Hematopoietic multipotent progenitor cell treated with erythropoietin and hydrocortisone succinate and interleukin-3 and kit ligand, for 15 days (in vitro differentiated cells): ENCODE data around the gene PRAF2.

Experiments
- DNase-seq: peaks from one replicate; pipeline ENCODE4 v3.0.0-alpha.2; 2015; ENCODE audit warnings: low spot score

The PRAF2 gene, protein sequence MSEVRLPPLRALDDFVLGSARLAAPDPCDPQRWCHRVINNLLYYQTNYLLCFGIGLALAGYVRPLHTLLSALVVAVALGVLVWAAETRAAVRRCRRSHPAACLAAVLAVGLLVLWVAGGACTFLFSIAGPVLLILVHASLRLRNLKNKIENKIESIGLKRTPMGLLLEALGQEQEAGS

DNA sequence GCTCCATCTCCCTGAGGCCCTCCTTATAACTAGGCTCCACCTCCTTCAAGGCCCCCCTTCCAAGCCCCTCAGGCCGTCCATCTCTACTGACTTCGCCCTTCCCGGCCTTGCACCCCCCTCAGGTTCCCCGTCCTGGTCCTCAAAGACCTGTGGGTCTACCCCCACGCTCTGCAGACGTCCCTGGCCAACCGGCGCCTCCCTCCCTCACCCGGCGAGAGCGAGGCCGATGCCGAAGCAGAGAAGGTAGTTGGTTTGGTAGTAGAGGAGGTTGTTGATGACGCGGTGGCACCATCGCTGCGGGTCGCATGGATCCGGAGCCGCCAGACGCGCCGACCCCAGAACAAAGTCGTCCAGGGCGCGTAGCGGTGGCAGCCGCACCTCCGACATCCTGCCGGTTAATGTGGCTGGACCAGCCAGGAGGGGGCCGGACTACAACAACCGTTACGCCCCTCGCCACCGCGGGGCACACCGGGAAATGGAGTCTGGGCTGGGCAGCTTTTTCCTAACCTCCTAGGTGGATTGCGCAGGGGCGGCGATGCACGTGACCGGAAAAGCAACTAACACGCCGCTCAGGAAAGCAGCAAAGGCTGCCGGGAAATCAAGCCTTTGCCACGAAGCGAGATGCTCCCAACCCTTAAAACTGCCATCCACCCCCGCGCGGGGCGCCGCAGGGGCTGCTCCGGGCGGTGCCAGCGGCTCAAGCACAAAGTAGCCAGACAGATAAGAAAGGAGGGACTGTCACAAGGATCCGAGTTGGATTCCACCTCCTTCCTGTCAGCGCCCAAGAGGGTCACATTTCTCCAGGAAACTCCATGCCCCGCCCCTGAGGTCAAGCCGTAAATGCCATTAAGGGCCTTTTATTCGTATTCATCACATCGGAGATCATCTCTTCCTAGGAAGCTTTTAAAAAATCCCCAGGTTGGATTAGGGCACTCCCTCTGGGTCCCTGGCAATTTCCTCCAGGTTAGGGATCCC lies at the start of gene PRAF2:
TSS of gene PRAF2 (minus strand) at position 402 of the 975 bp plus-strand sequence. CDS start at position 387, 15 bp downstream.
- DNase-seq = peak; percentile 87

DNA sequence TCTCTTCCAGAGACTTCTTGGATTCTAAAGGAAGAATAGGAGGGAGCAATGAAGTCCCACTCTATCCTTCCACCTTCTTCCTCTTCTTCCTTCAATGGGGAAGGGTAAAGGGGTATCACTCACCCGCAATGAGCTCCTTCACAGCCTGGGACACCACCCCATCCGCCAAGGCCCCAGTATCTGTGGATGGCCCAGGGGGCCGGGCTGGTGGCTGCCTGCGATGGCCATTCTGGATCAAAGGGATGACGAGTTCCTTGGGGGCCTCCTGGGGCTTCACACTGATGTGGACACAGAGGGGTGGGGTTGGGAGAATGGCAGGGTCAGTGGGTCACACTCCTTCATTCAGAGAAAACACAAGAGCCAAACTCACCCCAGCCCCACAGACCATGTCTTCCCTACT lies 48.7 kb upstream of the PRAF2 start:
- DNase-seq = no peak

DNA sequence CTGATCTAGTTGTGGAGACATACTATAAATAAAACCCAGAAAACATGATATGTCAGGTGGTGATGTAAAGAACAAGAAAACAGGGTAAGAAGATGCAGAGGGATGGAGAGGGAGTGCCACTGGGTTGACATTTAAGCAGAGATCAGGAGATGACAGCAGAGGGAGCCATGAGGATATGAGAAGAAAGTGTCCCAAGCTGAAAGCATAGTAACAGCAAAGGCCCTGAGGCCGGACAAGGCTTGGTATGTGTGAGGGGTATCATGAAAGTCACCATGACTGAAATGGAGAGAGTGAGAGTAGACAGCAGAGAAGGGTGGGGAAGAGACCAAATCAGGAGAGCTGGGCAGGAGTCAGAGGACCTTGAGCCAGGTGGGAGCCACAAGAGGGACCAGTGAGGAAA lies 46.3 kb upstream of the PRAF2 start:
- DNase-seq = peak; percentile 32

DNA sequence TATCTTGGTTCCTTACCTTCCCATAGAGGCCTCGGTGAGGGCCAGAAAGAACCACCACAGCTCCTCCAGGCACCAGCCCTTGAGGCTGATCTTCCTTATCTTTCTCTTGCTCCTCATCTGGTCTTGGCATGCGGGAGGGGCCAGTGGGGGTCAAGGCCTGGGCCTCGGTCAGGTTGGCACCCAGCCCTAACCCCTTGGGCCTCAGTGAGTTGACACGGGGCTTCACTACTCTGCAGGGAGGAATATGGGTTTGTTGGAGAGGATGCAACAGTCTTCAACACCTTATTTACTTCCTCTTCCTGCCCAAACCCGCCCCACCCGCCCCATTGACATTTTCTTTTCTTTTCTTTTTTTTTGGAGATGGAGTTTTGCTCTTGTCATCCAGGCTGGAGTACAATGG lies 43.8 kb upstream of the PRAF2 start:
- peak; percentile 12 for DNase-seq

DNA sequence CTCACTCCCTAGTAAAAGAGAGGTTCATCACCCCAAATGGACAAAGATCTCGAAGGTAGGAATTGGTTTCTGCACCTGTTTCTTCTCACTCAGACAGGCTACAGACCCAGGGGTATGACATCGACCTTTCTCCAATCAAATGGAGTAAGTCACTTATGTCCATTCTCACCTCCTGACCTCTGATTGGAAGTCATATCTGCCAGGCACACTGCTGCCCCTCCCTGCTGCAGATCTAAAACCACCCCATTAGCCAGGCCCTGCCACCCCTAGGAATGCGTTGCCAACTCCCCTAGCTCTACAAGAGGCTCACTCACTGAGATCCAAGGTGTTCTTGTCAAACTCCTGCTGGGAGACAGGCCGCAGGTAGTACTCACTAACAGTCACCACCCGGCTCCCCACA lies 42.9 kb upstream of the PRAF2 start:
- DNase-seq = peak; percentile 55

DNA sequence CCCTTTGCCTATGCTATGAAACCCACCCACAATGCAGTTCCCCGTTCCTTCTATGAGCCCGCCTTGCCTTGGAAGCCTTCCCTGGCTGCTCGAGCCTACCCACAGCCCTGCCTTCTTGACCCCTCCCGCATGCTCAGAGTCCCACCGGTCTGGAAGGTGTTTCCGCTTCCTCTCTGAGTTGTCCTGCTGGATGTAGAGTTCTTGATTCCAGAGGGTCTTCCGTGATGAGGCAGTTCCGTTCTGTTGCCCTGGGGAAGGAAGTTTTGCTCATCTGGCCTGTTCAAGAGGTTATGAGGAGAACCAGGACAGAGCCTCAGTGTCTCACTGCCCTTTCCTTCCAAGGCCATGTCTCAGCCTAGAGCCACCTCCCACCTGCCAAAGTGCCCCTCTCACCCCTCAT lies 42.3 kb upstream of the PRAF2 start:
- no peak for DNase-seq

DNA sequence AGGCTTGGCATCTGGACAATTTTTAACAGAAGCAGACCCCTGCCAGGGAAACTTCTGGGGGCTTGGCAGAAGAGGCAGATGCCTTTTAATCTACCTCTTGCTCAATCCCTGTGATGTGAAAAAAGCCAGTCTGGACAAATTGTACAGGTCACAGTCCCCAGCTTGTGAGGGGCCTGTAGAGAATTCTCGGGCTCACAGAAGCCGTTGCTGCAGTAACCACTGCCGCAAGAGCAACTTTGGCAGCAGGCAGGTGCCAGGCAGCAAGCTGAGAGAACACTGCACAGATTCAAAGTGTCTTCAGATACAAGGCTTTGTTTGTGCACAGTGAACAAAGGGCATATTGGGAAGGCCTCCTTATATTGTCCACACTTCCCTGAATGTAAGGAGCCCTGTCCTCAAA lies 38.0 kb upstream of the PRAF2 start:
- no peak for DNase-seq

DNA sequence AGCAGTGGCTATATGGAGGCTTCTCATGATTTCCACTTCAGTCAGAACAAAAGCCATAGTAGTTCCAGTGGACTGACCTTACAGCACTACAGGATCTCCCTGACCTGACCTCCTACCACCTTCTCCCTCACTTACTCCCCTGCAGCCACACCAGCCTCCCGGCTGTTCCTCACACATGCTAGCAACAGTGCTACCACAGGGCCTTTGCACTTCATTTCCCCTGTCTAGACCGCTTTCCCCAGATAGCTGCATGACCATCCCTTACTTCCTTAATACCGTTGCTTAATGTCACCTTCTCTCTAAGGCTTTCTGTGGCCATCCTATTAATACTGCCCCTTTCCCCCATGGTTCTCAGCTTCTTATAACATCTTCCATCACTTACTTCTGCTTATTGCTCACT lies 36.6 kb upstream of the PRAF2 start:
- no peak for DNase-seq

DNA sequence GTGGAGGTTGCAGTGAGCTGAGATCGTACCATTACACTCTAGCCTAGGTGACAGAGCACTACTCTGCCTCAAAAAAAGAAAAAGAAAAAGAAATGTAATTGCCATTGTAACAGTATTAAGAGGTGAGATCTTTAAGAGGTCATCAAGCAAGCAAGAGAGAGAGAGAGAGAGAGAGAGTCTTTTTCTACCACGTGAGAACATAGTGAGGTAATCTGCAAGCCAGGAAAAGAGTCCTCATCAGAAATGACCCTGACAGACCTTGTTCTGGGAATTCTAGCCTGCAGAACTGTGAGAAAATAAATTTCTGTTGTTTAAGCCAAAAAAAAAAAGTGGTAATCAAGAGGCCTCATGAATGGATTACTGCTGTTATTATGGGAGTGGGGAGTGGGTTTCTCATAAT lies 34.8 kb upstream of the PRAF2 start:
- no peak for DNase-seq

DNA sequence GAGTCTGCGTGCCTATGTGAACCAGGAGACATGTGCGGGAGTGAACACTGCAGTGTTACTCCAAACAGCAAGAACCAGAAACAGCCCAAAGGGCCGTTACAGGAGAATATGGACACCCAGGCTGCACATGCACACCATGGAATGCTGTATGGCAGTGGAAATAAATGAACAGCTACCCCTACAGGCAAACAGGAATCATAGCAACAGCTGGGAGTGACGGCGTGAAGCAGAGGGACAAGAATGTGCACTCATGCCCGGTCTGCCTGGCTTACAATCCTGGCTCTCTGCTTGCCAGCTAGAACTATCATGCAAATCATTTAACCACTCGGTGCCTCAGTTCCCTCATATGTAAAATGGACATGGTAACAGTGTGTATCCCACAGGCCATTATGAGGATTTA lies 33.1 kb upstream of the PRAF2 start:
- peak; percentile 35 for DNase-seq

DNA sequence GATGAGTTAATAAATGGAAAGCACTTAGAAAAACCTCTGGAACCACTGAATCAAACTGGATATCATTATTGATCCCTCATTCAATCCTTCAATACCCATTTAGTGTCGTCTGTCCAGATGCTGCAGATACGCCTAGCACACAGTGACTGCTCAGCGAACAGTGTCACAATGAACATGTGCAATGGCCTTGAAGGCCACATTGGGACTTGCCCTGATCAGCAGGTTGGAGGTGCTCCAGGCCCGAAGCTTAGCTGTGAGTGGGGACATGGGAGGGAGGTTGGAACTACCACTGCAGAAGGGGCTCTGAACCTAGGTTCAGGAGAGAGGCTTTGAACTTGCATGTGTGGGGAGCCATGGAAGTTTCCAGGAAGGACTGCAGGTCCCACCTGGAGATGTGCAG lies 32.5 kb upstream of the PRAF2 start:
- no peak for DNase-seq

DNA sequence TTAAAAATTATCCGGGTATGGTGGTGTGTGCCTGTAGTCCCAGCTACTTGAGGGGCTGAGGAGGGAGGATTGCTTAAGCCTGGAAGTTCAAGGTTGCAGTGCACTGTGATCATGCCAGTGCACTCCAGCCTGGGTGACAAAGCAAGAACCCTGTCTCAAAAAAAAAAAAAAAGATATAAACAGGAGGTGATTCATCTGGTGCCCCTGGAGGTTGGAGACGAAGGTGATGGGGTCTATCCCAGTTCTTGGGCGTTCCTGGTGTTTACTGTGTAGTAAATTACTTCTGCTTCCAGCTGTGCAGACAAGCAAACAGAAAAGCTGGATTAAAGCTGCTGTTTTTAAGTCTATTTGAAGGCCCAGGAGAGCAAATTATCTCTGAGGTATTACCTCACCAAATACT lies 29.8 kb upstream of the PRAF2 start:
- DNase-seq = no peak

DNA sequence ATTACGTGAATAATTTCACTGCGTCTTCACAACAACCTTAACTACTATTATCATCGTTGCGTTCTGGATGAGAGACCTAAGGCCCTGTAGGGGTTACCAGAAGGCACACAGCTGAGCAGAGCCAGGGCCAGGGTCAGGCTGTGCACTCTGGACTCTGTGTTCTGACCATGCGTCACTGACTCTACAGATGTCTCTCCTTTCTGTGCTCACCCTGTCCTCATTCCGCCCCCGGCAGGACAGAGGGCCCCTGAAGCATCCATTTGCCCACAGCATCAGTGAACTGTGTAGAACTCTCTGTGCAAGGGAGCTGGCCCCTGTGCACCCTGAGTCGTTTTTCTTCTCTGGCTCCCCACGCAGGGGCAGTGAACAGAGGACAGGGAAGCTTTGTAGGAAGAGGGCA lies 28.4 kb upstream of the PRAF2 start:
- DNase-seq = no peak

DNA sequence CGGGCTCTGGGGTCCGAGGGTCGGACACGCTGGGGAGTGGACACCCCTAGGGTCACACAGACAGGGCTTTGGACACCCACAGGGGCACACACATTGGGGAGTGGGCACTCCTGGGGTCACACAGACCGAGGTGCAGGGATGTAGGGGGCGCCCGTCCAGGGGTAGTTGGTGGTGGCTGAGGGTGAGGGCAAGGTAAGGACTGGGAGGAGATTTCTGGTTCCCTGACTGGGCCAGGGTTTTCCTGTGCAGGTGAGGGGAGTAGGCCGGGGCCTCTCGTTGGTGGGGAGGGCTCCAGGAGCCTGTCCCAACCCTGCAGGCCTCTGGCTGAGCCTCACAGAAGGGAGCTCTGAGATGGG lies 27.8 kb upstream of the PRAF2 start:
- no peak for DNase-seq

DNA sequence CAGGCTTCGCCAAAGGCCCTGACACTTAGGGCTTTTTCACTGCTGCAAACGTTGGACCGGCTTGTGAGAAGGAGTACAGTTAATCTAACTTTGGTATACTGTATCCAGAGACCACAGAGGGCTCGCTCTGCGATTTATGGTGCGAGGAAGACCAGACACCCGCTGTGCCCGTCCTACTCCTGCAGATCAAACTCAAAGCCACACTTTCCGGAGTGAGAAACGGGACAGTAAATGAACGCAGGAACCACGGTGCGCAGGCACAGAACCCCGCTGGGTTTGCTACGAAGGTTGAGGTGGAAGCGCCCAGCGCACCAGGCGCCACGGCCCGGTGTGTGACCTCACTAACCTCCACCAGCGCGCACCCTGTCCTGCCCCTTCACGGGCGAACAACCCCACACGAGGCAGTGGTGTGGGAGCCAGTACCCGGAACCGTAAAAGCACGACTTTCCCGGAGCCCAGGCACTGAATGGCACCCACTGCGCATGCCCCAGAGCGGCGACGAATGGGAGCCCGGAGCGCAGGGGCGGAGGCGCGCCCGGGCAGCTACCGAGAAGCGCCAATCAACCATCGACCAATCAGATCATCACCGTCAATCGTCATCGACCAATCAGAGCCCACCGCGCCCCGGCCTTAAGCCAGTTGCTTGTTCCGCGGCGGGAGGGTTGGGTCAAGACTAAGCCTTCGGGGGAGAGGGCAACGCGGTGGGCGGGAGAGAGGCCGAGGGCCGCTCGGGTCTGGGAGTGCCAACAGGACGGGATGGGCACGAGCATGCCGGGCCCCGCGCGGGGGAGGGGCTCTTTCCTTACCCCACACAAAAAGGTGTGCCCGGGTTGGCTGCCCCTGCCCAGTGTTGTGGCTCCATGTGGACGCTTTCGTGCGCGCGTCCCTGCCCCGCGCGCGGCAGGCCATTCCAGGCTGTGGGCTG lies 27.2 kb upstream of the PRAF2 start:
- peak; percentile 91 for DNase-seq

DNA sequence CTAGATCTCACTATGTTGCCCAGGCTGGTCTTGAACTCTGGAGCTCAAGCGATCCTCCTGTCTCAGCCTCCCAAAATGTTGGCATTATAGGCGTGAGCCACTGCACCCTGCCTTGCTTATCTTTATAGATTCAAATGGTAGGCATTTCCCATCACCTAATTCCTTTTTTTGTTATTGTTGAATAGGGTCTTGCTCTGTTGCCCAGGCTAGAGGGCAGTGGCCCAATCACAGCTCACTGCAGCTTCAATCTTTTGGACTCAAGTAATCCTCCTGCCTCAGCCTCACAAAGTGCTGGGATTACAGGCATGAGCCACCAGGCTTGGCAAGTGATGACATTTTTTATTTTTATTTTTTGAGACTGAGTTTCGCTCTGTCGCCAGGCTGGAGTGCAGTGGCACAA lies 22.6 kb upstream of the PRAF2 start:
- no peak for DNase-seq

DNA sequence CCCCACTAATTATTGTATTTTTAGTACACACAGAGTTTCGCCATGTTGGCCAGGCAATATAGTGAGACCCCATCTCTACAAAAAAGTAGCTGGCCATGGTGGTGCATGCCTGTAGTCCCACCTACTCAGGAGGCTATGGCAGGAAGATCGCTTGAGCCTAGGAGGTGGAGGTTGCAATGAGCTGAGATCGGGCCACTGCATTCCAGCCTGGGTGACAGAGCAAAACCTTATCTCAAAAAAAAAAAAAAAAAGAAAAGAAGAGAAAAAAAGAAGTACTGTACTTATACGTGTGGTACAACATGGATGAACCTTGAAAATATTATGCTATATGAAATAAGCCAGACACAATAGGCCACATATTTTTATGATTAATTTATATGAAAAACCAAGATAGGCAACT lies 15.8 kb upstream of the PRAF2 start:
- peak; percentile 29 for DNase-seq

DNA sequence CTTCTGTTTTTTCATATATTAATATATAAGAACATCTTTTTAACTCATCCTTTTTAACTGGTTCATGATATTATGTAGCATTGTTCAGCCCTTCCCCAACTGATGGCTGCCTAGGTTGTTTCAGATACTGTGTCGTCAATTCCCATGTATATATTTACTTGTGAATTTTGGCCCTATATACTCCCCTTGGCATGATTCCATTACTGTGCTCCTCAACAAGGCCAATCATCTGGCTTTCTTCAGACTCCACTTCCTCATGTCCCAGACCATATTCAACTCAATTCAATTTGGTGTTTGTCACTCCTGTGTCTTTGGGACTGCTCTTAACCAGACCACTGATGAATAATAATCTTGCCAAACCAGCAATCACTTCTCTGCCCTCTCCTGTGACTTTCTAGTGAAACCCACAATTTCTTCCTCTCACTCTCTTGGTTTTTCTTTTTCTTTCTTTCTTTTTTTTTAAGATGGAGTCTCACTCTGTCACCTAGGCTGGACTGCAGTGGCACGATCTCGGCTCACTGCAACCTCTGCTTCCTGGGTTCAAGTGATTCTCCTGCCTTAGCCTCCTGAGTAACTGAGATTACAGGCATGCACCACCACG lies 8.6 kb upstream of the PRAF2 start:
- no peak for DNase-seq

DNA sequence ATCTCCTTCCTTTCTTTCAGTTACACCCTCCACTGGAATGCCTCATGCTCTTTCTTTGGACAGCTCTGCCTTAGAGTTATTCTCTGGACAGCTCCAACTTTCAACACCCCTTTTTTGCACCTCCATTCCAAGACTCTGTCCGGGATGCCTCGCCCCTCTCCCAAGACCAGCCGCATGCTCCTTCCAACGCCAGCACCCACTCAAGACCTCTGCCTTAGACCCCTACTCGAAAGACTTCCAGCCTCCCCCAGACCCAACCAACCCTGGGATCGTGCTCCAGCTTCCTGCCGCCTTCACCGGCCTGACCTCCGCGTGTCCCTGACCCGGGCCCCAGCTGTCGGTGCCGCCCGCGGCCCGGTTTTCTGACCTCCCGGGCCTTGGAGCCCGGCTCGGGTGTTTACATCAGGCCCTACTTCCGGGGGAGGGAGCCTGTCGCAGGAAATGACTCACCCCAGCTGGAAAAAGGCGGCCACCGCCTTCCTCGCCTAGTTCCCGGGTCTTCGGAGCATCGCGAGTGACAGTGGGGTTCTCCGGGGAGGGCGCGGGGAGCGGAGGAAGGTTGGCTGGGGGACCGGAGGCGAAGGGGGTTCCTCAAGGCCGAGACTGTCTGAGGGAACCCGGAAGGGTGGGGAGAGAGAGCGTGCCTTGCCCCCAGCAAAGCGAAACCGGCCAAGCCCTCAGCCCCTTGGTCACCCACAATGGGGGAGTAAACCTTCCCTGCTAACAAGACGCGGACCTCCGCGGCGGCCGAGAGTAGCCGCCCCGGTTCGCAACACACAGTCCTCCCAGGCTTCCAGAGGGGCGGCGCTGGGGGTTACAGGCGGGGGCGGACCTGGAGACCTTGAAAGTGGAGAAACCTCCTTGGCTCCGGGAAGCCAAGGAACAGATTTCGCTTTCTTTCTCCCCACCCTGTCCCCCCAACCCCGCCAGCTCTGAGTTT lies 6.0 kb upstream of the PRAF2 start, which contains the start of gene WDR45:
TSS of gene WDR45 (minus strand) at position 399 of the 940 bp plus-strand sequence. CDS start 1,792 bp downstream, outside the sequence.
- DNase-seq = peak; percentile 76

DNA sequence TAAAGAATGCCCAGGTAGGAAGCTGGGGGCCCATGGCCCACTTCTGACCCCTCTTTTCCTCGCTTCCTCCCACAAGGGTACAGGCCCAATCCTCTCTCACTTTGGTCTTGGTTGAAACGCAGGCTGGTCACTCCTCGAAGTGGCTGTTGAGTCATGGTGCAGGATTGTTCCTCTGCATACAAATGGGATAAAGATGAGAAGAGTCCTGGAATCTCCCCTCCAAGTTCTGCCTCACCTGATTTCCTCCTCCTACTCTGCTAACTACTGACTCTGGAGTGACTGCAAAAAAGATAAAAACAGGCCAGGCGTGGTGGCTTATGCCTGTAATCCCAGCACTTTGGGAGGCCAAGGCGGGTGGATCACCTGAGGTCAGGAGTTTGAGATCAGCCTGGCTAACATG lies 4.1 kb upstream of the PRAF2 start:
- no peak for DNase-seq

DNA sequence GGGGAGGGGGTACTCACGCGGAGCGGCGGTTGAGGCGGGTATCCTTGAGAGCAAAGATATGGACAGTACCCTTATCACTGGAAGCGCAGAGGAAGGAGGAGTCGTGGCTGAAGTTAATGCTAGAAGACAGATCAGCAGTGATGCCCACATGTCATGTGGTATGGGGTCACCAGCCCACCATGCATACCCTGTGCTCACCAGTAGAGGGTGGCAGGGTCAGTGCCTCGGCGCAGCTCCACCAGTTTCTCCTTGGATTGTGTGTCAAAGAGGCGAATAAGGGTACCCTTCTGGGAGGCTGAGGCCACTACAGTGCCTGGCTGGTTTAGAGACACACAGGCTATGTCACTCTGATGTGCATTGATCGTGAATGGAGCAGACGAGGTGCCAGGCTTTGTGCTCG lies 1.5 kb upstream of the PRAF2 start:
- DNase-seq = no peak
